WTC11 (cell line): ENCODE data around the gene TCAIM. TPM values are rescaled to one million over a fixed set of nuclear protein-coding genes. Genes with fewer than 3 reads are reported as not detected.
"Not testable (repeated sequence)": the region's sequence is repeated elsewhere in the genome, so short reads cannot be mapped to it uniquely, and the experiment has no call there.

Experiments used
- ATAC-seq: fragments of 200-7000 bp; cut with Tn5 transposase; 2 replicates; pipeline ENCODE4 v1.10.0; 2021; ENCODE audit warnings: mild to moderate bottlenecking, moderate library complexity
- CTCF ChIA-PET: fragments of 300-600 bp; sonication (Branson Sonifier 250); formaldehyde crosslinking; loops from one replicate; lab custom pipeline; 2021; ENCODE audit warnings: antibody characterized with exemption; lab: Charles Lee
- POLR2A ChIA-PET: fragments of 350-600 bp; sonication (Branson Sonifier 250); formaldehyde crosslinking; loops from one replicate; lab custom pipeline; 2021; ENCODE audit warnings: antibody characterized with exemption; lab: Charles Lee
- DNase-seq: peaks from one replicate; pipeline ENCODE4 v3.0.0; 2021; ENCODE audit warnings: low spot score
- H3K27ac Mint-ChIP-seq: 2 replicates; pipeline ENCODE4 v1.8.0; 2021; ENCODE audit warnings: mixed read lengths
- H3K27me3 Mint-ChIP-seq: 2 replicates; pipeline ENCODE4 v1.8.0; 2021; ENCODE audit warnings: low read depth, mild to moderate bottlenecking, moderate library complexity, mixed read lengths
- H3K36me3 Mint-ChIP-seq: 2 replicates; pipeline ENCODE4 v1.8.0; 2021; ENCODE audit warnings: mixed read lengths
- H3K4me1 Mint-ChIP-seq: 2 replicates; pipeline ENCODE4 v1.8.0; 2022; ENCODE audit warnings: mixed read lengths
- H3K4me3 Mint-ChIP-seq: 2 replicates; pipeline ENCODE4 v1.8.0; 2021; ENCODE audit warnings: mild to moderate bottlenecking, moderate library complexity, mixed read lengths
- H3K9me3 Mint-ChIP-seq: 2 replicates; pipeline ENCODE4 v1.8.0; 2021; ENCODE audit warnings: mixed read lengths
- ATF3 ChIP-seq: sonication (generic); formaldehyde crosslinking; conservative IDR thresholded peaks from 2 replicates; pipeline ENCODE4 v1.8.1; 2022; ENCODE audit warnings: mild to moderate bottlenecking, missing genetic modification reagents
- CBFB ChIP-seq: sonication (generic); formaldehyde crosslinking; IDR thresholded peaks from 2 replicates; pipeline ENCODE4 v1.8.1; 2022; ENCODE audit warnings: mild to moderate bottlenecking, low read depth, missing genetic modification reagents
- CTCF ChIP-seq: fragments of 200-600 bp; IDR thresholded peaks from 2 replicates; pipeline ENCODE4 v1.8.0; 2022; ENCODE audit warnings: antibody characterized with exemption
- E2F5 ChIP-seq: sonication (generic); formaldehyde crosslinking; IDR thresholded peaks from 2 replicates; pipeline ENCODE4 v1.8.1; 2022; ENCODE audit warnings: mild to moderate bottlenecking, moderate library complexity, missing genetic modification reagents
- ELF4 ChIP-seq: sonication (generic); formaldehyde crosslinking; IDR thresholded peaks from 2 replicates; pipeline ENCODE4 v1.8.1; 2022; ENCODE audit warnings: low read depth, mild to moderate bottlenecking, moderate library complexity, missing genetic modification reagents
- ERG ChIP-seq: fragments of 250-450 bp; sonication (Bioruptor Pico); IDR thresholded peaks from 2 replicates; pipeline ENCODE4 v1.8.0; 2021; ENCODE audit warnings: mild to moderate bottlenecking
- GTF2I ChIP-seq: fragments of 250-450 bp; sonication (Bioruptor Pico); conservative IDR thresholded peaks from 2 replicates; pipeline ENCODE4 v1.4.0; 2021; ENCODE audit warnings: mild to moderate bottlenecking
- IRF2 ChIP-seq: sonication (generic); formaldehyde crosslinking; IDR thresholded peaks from 2 replicates; pipeline ENCODE4 v1.8.0; 2022; ENCODE audit warnings: low read depth, missing genetic modification reagents, borderline replicate concordance
- JAZF1 ChIP-seq: fragments of 250-450 bp; sonication (Bioruptor Pico); IDR thresholded peaks from 2 replicates; pipeline ENCODE4 v1.9.0; 2021; ENCODE audit warnings: moderate library complexity, mild to moderate bottlenecking, inconsistent platforms
- JUN ChIP-seq: sonication (generic); formaldehyde crosslinking; IDR thresholded peaks from 2 replicates; pipeline ENCODE4 v1.8.0; 2023; ENCODE audit warnings: mild to moderate bottlenecking, missing genetic modification reagents
- NFYB ChIP-seq: sonication (generic); formaldehyde crosslinking; conservative IDR thresholded peaks from 2 replicates; pipeline ENCODE4 v1.8.0; 2022; ENCODE audit warnings: low read depth, missing genetic modification reagents
- NR2C2 ChIP-seq: sonication (generic); formaldehyde crosslinking; IDR thresholded peaks from 2 replicates; pipeline ENCODE4 v1.8.0; 2022; ENCODE audit warnings: mild to moderate bottlenecking, missing genetic modification reagents
- NR3C1 ChIP-seq: sonication (generic); formaldehyde crosslinking; conservative IDR thresholded peaks from 2 replicates; pipeline ENCODE4 v1.8.1; 2023; ENCODE audit warnings: low read depth, mild to moderate bottlenecking, missing genetic modification reagents
- RORB ChIP-seq: fragments of 250-450 bp; sonication (Bioruptor Pico); IDR thresholded peaks from 2 replicates; pipeline ENCODE4 v1.9.0; 2021; ENCODE audit warnings: mild to moderate bottlenecking
- SMAD3 ChIP-seq: sonication (generic); formaldehyde crosslinking; IDR thresholded peaks from 2 replicates; pipeline ENCODE4 v1.8.0; 2022; ENCODE audit warnings: missing genetic modification reagents, mild to moderate bottlenecking, borderline replicate concordance
- SP1 ChIP-seq: sonication (generic); formaldehyde crosslinking; conservative IDR thresholded peaks from 2 replicates; pipeline ENCODE4 v1.8.1; 2022; ENCODE audit warnings: missing genetic modification reagents
- TCF7 ChIP-seq: sonication (generic); formaldehyde crosslinking; IDR thresholded peaks from 2 replicates; pipeline ENCODE4 v1.8.0; 2022; ENCODE audit warnings: mild to moderate bottlenecking, low read depth, missing genetic modification reagents, moderate library complexity
- ZBTB21 ChIP-seq: sonication (generic); formaldehyde crosslinking; IDR thresholded peaks from 2 replicates; pipeline ENCODE4 v1.8.1; 2023; ENCODE audit warnings: mild to moderate bottlenecking, missing genetic modification reagents, borderline replicate concordance
- ZNF232 ChIP-seq: sonication (generic); formaldehyde crosslinking; IDR thresholded peaks from 2 replicates; pipeline ENCODE4 v1.8.0; 2022; ENCODE audit warnings: mild to moderate bottlenecking, missing genetic modification reagents
- ZNF396 ChIP-seq: fragments of 250-450 bp; sonication (Bioruptor Pico); IDR thresholded peaks from 2 replicates; pipeline ENCODE4 v1.8.0; 2021; ENCODE audit warnings: mild to moderate bottlenecking, moderate library complexity, borderline replicate concordance
- total RNA-seq: library from RNA; stranded (reverse); gene quantifications from 3 replicates; pipeline ENCODE4 v1.2.3, GENCODE V29; 2021

Gene TCAIM
- total RNA-seq, 1 experiment from 2014 or later = 18.9 TPM

- Mint-ChIP-seq H3K36me3 (no peaks in the 10 kb centered on the region), H3K27me3 (no peaks in the 10 kb centered on the region; the same call in 1 of the 2 replicates), H3K27ac (no peak overlapping the region), H3K4me1 (peaks cover 6% of the 10 kb centered on the region), H3K9me3 (peaks cover 11% of the 10 kb centered on the region), H3K4me3 (no peak overlapping the region)
- TF ChIP-seq TCF7 (CRISPR knock-in tag) (no peak), SMAD3 (CRISPR knock-in tag) (no peak)
- no peak for DNase-seq
- POLR2A ChIA-PET = no interaction called here
- CTCF ChIA-PET = interaction anchor here (1.3 kb wide), 1 partner anchor 12 kb away, joined by 4 read pairs; no protein-coding TSS in a partner anchor
- no peak for ATAC-seq
Observed at GRCh38 chr3:44416031-44417030, 77.8 kb downstream of the TCAIM start.

GRCh38 chr3:44418118-44418517 is 79.6 kb downstream of the TCAIM start:
- H3K4me1 Mint-ChIP-seq, POLR2A ChIA-PET, H3K27ac Mint-ChIP-seq, H3K4me3 Mint-ChIP-seq, H3K36me3 Mint-ChIP-seq, DNase-seq, ATAC-seq, H3K27me3 Mint-ChIP-seq: not testable (repeated sequence)
- CTCF ChIA-PET = interaction anchor here (0.7 to 1.3 kb wide), 4 partner anchors 9 to 61 kb away, joined by 3 to 6 read pairs (median 4); no protein-coding TSS in a partner anchor
- H3K9me3 Mint-ChIP-seq = peaks cover 11% of the 10 kb centered on the region

GRCh38 chr3:44418549-44418948 is 80.0 kb downstream of the TCAIM start:
- no peak overlapping the region for H3K4me3 Mint-ChIP-seq
- POLR2A ChIA-PET = no interaction called here
- no peaks in the 10 kb centered on the region; the same call in 1 of the 2 replicates for H3K27me3 Mint-ChIP-seq
- peaks cover 11% of the 10 kb centered on the region for H3K9me3 Mint-ChIP-seq
- H3K27ac Mint-ChIP-seq = no peak overlapping the region
- peak; percentile 47 for TF ChIP-seq CTCF
- TF ChIP-seq ZBTB21 (CRISPR knock-in tag) = no peak
- TF ChIP-seq E2F5 (CRISPR knock-in tag) = no peak
- no peak for TF ChIP-seq ZNF396
- no peak for TF ChIP-seq JAZF1 (CRISPR knock-in tag)
- TF ChIP-seq ERG (CRISPR knock-in tag) = no peak
- ATAC-seq (peak; percentile 81), DNase-seq (peak; percentile 71)
- CTCF ChIA-PET = interaction anchor here (0.6 to 1.3 kb wide), 4 partner anchors 9 to 1880 kb away, joined by 3 to 6 read pairs (median 4); no protein-coding TSS in a partner anchor
- H3K36me3 Mint-ChIP-seq = no peaks in the 10 kb centered on the region
- peaks cover 6% of the 10 kb centered on the region for H3K4me1 Mint-ChIP-seq

GRCh38 chr3:44419116-44419922 is 80.8 kb downstream of the TCAIM start:
- CTCF ChIA-PET = interaction anchor here (0.6 kb wide), 1 partner anchor 1880 kb away, joined by 4 read pairs; no protein-coding TSS in a partner anchor
- DNase-seq (no peak), ATAC-seq (no peak)
- Mint-ChIP-seq H3K4me1 (peaks cover 3% of the 10 kb centered on the region; the same call in 1 of the 2 replicates), H3K27ac (no peak overlapping the region), H3K27me3 (no peaks in the 10 kb centered on the region; the same call in 1 of the 2 replicates), H3K4me3 (no peak overlapping the region), H3K9me3 (peaks cover 11% of the 10 kb centered on the region), H3K36me3 (no peaks in the 10 kb centered on the region)
- POLR2A ChIA-PET = no interaction called here
- TF ChIP-seq IRF2 (CRISPR knock-in tag) = no peak
- no peak for TF ChIP-seq NR2C2 (CRISPR knock-in tag)
- no peak for TF ChIP-seq RORB (CRISPR knock-in tag)
- TF ChIP-seq JUN (CRISPR knock-in tag) = no peak
- no peak for TF ChIP-seq SP1 (CRISPR knock-in tag)
- TF ChIP-seq CBFB (CRISPR knock-in tag) = no peak
- no peak for TF ChIP-seq NR3C1 (CRISPR knock-in tag)
- TF ChIP-seq ATF3 (CRISPR knock-in tag) = no peak
- no peak for TF ChIP-seq ZNF232 (CRISPR knock-in tag)
- TF ChIP-seq GTF2I (CRISPR knock-in tag) = no peak
- TF ChIP-seq CTCF = no peak; the same call in 1 of the 2 replicates
- no peak for TF ChIP-seq ELF4 (CRISPR knock-in tag)
- no peak for TF ChIP-seq NFYB
